WTC11 (cell line): Measurements from ENCODE around the gene KPNB1. TPM values are rescaled to one million over a fixed set of nuclear protein-coding genes. Genes with fewer than 3 reads are reported as not detected.

ENCODE experiments used
- ATAC-seq: fragments of 200-7000 bp; cut with Tn5 transposase; 2 replicates; pipeline ENCODE4 v1.10.0; 2021; ENCODE audit warnings: mild to moderate bottlenecking, moderate library complexity
- CTCF ChIA-PET: fragments of 300-600 bp; sonication (Branson Sonifier 250); formaldehyde crosslinking; loops from one replicate; lab custom pipeline; 2021; ENCODE audit warnings: antibody characterized with exemption; lab: Charles Lee
- POLR2A ChIA-PET: fragments of 350-600 bp; sonication (Branson Sonifier 250); formaldehyde crosslinking; loops from one replicate; lab custom pipeline; 2021; ENCODE audit warnings: antibody characterized with exemption; lab: Charles Lee
- DNase-seq: peaks from one replicate; pipeline ENCODE4 v3.0.0; 2021; ENCODE audit warnings: low spot score
- H3K27ac Mint-ChIP-seq: 2 replicates; pipeline ENCODE4 v1.8.0; 2021; ENCODE audit warnings: mixed read lengths
- H3K27me3 Mint-ChIP-seq: 2 replicates; pipeline ENCODE4 v1.8.0; 2021; ENCODE audit warnings: low read depth, mild to moderate bottlenecking, moderate library complexity, mixed read lengths
- H3K36me3 Mint-ChIP-seq: 2 replicates; pipeline ENCODE4 v1.8.0; 2021; ENCODE audit warnings: mixed read lengths
- H3K4me1 Mint-ChIP-seq: 2 replicates; pipeline ENCODE4 v1.8.0; 2022; ENCODE audit warnings: mixed read lengths
- H3K4me3 Mint-ChIP-seq: 2 replicates; pipeline ENCODE4 v1.8.0; 2021; ENCODE audit warnings: mild to moderate bottlenecking, moderate library complexity, mixed read lengths
- H3K9me3 Mint-ChIP-seq: 2 replicates; pipeline ENCODE4 v1.8.0; 2021; ENCODE audit warnings: mixed read lengths
- ATF3 ChIP-seq: sonication (generic); formaldehyde crosslinking; conservative IDR thresholded peaks from 2 replicates; pipeline ENCODE4 v1.8.1; 2022; ENCODE audit warnings: mild to moderate bottlenecking, missing genetic modification reagents
- CBFB ChIP-seq: sonication (generic); formaldehyde crosslinking; IDR thresholded peaks from 2 replicates; pipeline ENCODE4 v1.8.1; 2022; ENCODE audit warnings: mild to moderate bottlenecking, low read depth, missing genetic modification reagents
- EMX1 ChIP-seq: fragments of 250-450 bp; sonication (Bioruptor Pico); IDR thresholded peaks from 2 replicates; pipeline ENCODE4 v1.8.0; 2021; ENCODE audit warnings: mild to moderate bottlenecking
- ESRRA ChIP-seq: sonication (generic); formaldehyde crosslinking; IDR thresholded peaks from 2 replicates; pipeline ENCODE4 v1.8.1; 2022; ENCODE audit warnings: mild to moderate bottlenecking, missing genetic modification reagents, borderline replicate concordance
- FOXK1 ChIP-seq: sonication (generic); formaldehyde crosslinking; IDR thresholded peaks from 2 replicates; pipeline ENCODE4 v1.8.0; 2022; ENCODE audit warnings: mild to moderate bottlenecking, moderate library complexity, missing genetic modification reagents
- FOXP1 ChIP-seq: sonication (generic); formaldehyde crosslinking; IDR thresholded peaks from 2 replicates; pipeline ENCODE4 v1.8.0; 2022; ENCODE audit warnings: missing genetic modification reagents, mild to moderate bottlenecking, moderate library complexity, borderline replicate concordance
- FOXP4 ChIP-seq: sonication (generic); formaldehyde crosslinking; IDR thresholded peaks from 2 replicates; pipeline ENCODE4 v1.8.0; 2022; ENCODE audit warnings: mild to moderate bottlenecking, missing genetic modification reagents
- KAT7 ChIP-seq: sonication (generic); formaldehyde crosslinking; IDR thresholded peaks from 2 replicates; pipeline ENCODE4 v1.8.1; 2023; ENCODE audit warnings: missing genetic modification reagents, mild to moderate bottlenecking, borderline replicate concordance
- MAX ChIP-seq: sonication (generic); formaldehyde crosslinking; IDR thresholded peaks from 2 replicates; pipeline ENCODE4 v1.8.0; 2022; ENCODE audit warnings: mild to moderate bottlenecking, missing genetic modification reagents
- NFE2L1 ChIP-seq: sonication (generic); formaldehyde crosslinking; IDR thresholded peaks from 2 replicates; pipeline ENCODE4 v1.8.1; 2023; ENCODE audit warnings: missing genetic modification reagents
- NR1H2 ChIP-seq: sonication (generic); formaldehyde crosslinking; IDR thresholded peaks from 2 replicates; pipeline ENCODE4 v1.9.0; 2021; ENCODE audit warnings: mild to moderate bottlenecking, moderate library complexity, missing genetic modification reagents
- PRRX2 ChIP-seq: fragments of 250-450 bp; sonication (Bioruptor Pico); IDR thresholded peaks from 2 replicates; pipeline ENCODE4 v1.8.0; 2021; ENCODE audit warnings: mild to moderate bottlenecking
- RELA ChIP-seq: sonication (generic); formaldehyde crosslinking; IDR thresholded peaks from 2 replicates; pipeline ENCODE4 v1.8.1; 2022; ENCODE audit warnings: missing genetic modification reagents, mild to moderate bottlenecking, borderline replicate concordance
- SMAD3 ChIP-seq: sonication (generic); formaldehyde crosslinking; IDR thresholded peaks from 2 replicates; pipeline ENCODE4 v1.8.0; 2022; ENCODE audit warnings: missing genetic modification reagents, mild to moderate bottlenecking, borderline replicate concordance
- SP1 ChIP-seq: sonication (generic); formaldehyde crosslinking; conservative IDR thresholded peaks from 2 replicates; pipeline ENCODE4 v1.8.1; 2022; ENCODE audit warnings: missing genetic modification reagents
- TEAD4 ChIP-seq: sonication (generic); formaldehyde crosslinking; IDR thresholded peaks from 2 replicates; pipeline ENCODE4 v1.8.0; 2022; ENCODE audit warnings: mild to moderate bottlenecking, missing genetic modification reagents
- TP53 ChIP-seq: sonication (generic); formaldehyde crosslinking; IDR thresholded peaks from 2 replicates; pipeline ENCODE4 v1.8.1; 2023; ENCODE audit warnings: mild to moderate bottlenecking, missing genetic modification reagents
- USF1 ChIP-seq: sonication (generic); formaldehyde crosslinking; IDR thresholded peaks from 2 replicates; pipeline ENCODE4 v1.8.0; 2022; ENCODE audit warnings: mild to moderate bottlenecking, missing genetic modification reagents
- ZNF138 ChIP-seq: sonication (generic); formaldehyde crosslinking; conservative IDR thresholded peaks from 2 replicates; pipeline ENCODE4 v1.8.1; 2022; ENCODE audit warnings: mild to moderate bottlenecking, moderate library complexity, missing genetic modification reagents
- ZNF671 ChIP-seq: fragments of 250-450 bp; sonication (Bioruptor Pico); IDR thresholded peaks from 2 replicates; pipeline ENCODE4 v1.8.0; 2021; ENCODE audit warnings: mild to moderate bottlenecking
- total RNA-seq: library from RNA; stranded (reverse); gene quantifications from 3 replicates; pipeline ENCODE4 v1.2.3, GENCODE V29; 2021
- TF ChIP-seq, protein P1 (sequence below): sonication (generic); formaldehyde crosslinking; IDR thresholded peaks from 2 replicates; pipeline ENCODE4 v1.8.0; 2022; ENCODE audit warnings: mild to moderate bottlenecking, missing genetic modification reagents
- TF ChIP-seq, protein P2 (sequence below): sonication (generic); formaldehyde crosslinking; IDR thresholded peaks from 2 replicates; pipeline ENCODE4 v1.8.0; 2022; ENCODE audit warnings: missing genetic modification reagents
- TF ChIP-seq, protein P3 (sequence below): sonication (generic); formaldehyde crosslinking; IDR thresholded peaks from 2 replicates; pipeline ENCODE4 v1.8.1; 2022; ENCODE audit warnings: mild to moderate bottlenecking, moderate library complexity, missing genetic modification reagents
- TF ChIP-seq, protein P4 (sequence below): sonication (generic); formaldehyde crosslinking; IDR thresholded peaks from 2 replicates; pipeline ENCODE4 v1.8.1; 2023; ENCODE audit warnings: mild to moderate bottlenecking, missing genetic modification reagents, borderline replicate concordance

KPNB1 gene
- total RNA-seq, 1 experiment from 2014 or later = 506 TPM

GRCh38 chr17:47720754-47721533 lies 71.2 kb downstream of the KPNB1 start:
- Mint-ChIP-seq H3K27ac (no peak overlapping the region), H3K4me1 (peaks cover 14% of the 10 kb centered on the region), H3K4me3 (peak overlapping the region; percentile 53), H3K27me3 (peaks cover 61% of the 10 kb centered on the region), H3K9me3 (no peaks in the 10 kb centered on the region), H3K36me3 (no peaks in the 10 kb centered on the region)
- ATAC-seq (peak; percentile 72), DNase-seq (peak; percentile 59)
- ChIA-PET CTCF (interaction anchor here (1.3 to 1.7 kb wide), 2 partner anchors 12 to 21 kb away, joined by 7 to 9 read pairs; partner anchors contain the start of gene TBX21), POLR2A (no interaction called here)
- TF ChIP-seq PRRX2 (CRISPR knock-in tag) (no peak), EMX1 (CRISPR knock-in tag) (no peak), ZNF671 (CRISPR knock-in tag) (no peak), MAX (CRISPR knock-in tag) (peak; percentile 97), USF1 (peak; percentile 87), NFE2L1 (CRISPR knock-in tag) (peak; percentile 90), ZNF138 (CRISPR knock-in tag) (peak; percentile 90; the same call in 1 of the 2 replicates), NR1H2 (0 out of 2 replicates have a peak, but pooled peaks have one; percentile 56), FOXK1 (CRISPR knock-in tag) (peak; percentile 53; the same call in 1 of the 2 replicates), TP53 (peak; percentile 89), ESRRA (CRISPR knock-in tag) (peak; percentile 90), ATF3 (CRISPR knock-in tag) (0 out of 2 replicates have a peak, but pooled peaks have one; percentile 51), SP1 (CRISPR knock-in tag) (no peak), FOXP1 (CRISPR knock-in tag) (peak; percentile 97), RELA (CRISPR knock-in tag) (peak; percentile 91), SMAD3 (CRISPR knock-in tag) (peak; percentile 93; the same call in 1 of the 2 replicates), KAT7 (CRISPR knock-in tag) (peak; percentile 65; the same call in 1 of the 2 replicates), CBFB (CRISPR knock-in tag) (0 out of 2 replicates have a peak, but pooled peaks have one; percentile 64), FOXP4 (CRISPR knock-in tag) (peak; percentile 89; the same call in 1 of the 2 replicates), TEAD4 (CRISPR knock-in tag) (peak; percentile 72; the same call in 1 of the 2 replicates)
- TF ChIP-seq, protein P1, sequence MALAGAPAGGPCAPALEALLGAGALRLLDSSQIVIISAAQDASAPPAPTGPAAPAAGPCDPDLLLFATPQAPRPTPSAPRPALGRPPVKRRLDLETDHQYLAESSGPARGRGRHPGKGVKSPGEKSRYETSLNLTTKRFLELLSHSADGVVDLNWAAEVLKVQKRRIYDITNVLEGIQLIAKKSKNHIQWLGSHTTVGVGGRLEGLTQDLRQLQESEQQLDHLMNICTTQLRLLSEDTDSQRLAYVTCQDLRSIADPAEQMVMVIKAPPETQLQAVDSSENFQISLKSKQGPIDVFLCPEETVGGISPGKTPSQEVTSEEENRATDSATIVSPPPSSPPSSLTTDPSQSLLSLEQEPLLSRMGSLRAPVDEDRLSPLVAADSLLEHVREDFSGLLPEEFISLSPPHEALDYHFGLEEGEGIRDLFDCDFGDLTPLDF = peak; percentile 95
- TF ChIP-seq, protein P2, sequence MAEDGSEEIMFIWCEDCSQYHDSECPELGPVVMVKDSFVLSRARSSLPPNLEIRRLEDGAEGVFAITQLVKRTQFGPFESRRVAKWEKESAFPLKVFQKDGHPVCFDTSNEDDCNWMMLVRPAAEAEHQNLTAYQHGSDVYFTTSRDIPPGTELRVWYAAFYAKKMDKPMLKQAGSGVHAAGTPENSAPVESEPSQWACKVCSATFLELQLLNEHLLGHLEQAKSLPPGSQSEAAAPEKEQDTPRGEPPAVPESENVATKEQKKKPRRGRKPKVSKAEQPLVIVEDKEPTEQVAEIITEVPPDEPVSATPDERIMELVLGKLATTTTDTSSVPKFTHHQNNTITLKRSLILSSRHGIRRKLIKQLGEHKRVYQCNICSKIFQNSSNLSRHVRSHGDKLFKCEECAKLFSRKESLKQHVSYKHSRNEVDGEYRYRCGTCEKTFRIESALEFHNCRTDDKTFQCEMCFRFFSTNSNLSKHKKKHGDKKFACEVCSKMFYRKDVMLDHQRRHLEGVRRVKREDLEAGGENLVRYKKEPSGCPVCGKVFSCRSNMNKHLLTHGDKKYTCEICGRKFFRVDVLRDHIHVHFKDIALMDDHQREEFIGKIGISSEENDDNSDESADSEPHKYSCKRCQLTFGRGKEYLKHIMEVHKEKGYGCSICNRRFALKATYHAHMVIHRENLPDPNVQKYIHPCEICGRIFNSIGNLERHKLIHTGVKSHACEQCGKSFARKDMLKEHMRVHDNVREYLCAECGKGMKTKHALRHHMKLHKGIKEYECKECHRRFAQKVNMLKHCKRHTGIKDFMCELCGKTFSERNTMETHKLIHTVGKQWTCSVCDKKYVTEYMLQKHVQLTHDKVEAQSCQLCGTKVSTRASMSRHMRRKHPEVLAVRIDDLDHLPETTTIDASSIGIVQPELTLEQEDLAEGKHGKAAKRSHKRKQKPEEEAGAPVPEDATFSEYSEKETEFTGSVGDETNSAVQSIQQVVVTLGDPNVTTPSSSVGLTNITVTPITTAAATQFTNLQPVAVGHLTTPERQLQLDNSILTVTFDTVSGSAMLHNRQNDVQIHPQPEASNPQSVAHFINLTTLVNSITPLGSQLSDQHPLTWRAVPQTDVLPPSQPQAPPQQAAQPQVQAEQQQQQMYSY (CRISPR knock-in tag) = peak; percentile 65; the same call in 1 of the 2 replicates
- TF ChIP-seq, protein P3, sequence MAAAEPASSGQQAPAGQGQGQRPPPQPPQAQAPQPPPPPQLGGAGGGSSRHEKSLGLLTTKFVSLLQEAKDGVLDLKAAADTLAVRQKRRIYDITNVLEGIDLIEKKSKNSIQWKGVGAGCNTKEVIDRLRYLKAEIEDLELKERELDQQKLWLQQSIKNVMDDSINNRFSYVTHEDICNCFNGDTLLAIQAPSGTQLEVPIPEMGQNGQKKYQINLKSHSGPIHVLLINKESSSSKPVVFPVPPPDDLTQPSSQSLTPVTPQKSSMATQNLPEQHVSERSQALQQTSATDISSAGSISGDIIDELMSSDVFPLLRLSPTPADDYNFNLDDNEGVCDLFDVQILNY (CRISPR knock-in tag) = no peak
- TF ChIP-seq, protein P4, sequence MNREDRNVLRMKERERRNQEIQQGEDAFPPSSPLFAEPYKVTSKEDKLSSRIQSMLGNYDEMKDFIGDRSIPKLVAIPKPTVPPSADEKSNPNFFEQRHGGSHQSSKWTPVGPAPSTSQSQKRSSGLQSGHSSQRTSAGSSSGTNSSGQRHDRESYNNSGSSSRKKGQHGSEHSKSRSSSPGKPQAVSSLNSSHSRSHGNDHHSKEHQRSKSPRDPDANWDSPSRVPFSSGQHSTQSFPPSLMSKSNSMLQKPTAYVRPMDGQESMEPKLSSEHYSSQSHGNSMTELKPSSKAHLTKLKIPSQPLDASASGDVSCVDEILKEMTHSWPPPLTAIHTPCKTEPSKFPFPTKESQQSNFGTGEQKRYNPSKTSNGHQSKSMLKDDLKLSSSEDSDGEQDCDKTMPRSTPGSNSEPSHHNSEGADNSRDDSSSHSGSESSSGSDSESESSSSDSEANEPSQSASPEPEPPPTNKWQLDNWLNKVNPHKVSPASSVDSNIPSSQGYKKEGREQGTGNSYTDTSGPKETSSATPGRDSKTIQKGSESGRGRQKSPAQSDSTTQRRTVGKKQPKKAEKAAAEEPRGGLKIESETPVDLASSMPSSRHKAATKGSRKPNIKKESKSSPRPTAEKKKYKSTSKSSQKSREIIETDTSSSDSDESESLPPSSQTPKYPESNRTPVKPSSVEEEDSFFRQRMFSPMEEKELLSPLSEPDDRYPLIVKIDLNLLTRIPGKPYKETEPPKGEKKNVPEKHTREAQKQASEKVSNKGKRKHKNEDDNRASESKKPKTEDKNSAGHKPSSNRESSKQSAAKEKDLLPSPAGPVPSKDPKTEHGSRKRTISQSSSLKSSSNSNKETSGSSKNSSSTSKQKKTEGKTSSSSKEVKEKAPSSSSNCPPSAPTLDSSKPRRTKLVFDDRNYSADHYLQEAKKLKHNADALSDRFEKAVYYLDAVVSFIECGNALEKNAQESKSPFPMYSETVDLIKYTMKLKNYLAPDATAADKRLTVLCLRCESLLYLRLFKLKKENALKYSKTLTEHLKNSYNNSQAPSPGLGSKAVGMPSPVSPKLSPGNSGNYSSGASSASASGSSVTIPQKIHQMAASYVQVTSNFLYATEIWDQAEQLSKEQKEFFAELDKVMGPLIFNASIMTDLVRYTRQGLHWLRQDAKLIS (CRISPR knock-in tag) = no peak
